ENCODE data around the gene NANS. TPM values are rescaled to one million over a fixed set of nuclear protein-coding genes. Genes with fewer than 3 reads are reported as not detected.

Gene NANS
- total RNA-seq, 1 donor from 2014 or later = 61.9 TPM

GRCh38 chr9:98020476-98021145, 35.9 kb upstream of the NANS start:
- no peak for TF ChIP-seq CTCF (IDR thresholded peaks at IDR 0.05)
- Histone ChIP-seq H3K36me3 (peaks cover 54% of the 10 kb centered on the region), H3K27ac (no peak overlapping the region), H3K4me3 (no peak overlapping the region), H3K27me3 (ENCODE audit: low read depth) (no peaks in the 10 kb centered on the region), H3K4me1 (no peaks in the 10 kb centered on the region), H3K9me3 (no peaks in the 10 kb centered on the region)
- intact Hi-C loops (cut with DNase I) = no loop called here
- no peak for DNase-seq
- peak in 1 of 2 donors; percentile 20 for ATAC-seq

GRCh38 chr9:98021306-98022040, 35.1 kb upstream of the NANS start:
- Histone ChIP-seq H3K27ac (no peak overlapping the region), H3K36me3 (peaks cover 46% of the 10 kb centered on the region)
- DNase-seq = no peak

GRCh38 chr9:98022447-98022846, 34.1 kb upstream of the NANS start:
- DNase-seq (no peak), ATAC-seq (no peak)
- H3K27ac ChIP-seq = no peak overlapping the region
- peaks cover 36% of the 10 kb centered on the region for H3K36me3 ChIP-seq
- no peaks in the 10 kb centered on the region for H3K27me3 ChIP-seq (ENCODE audit: low read depth)
- intact Hi-C loops (cut with DNase I) = no loop called here
- H3K4me3 ChIP-seq = no peak overlapping the region
- TF ChIP-seq CTCF (IDR thresholded peaks at IDR 0.05) = no peak
- no peaks in the 10 kb centered on the region for H3K4me1 ChIP-seq
- no peaks in the 10 kb centered on the region for H3K9me3 ChIP-seq

More at GRCh38 chr9:98021306-98022040, 35.1 kb upstream of the NANS start:
- no peak for ATAC-seq
- TF ChIP-seq CTCF (IDR thresholded peaks at IDR 0.05) = no peak
- H3K9me3 ChIP-seq = no peaks in the 10 kb centered on the region
- intact Hi-C loops (cut with DNase I) = no loop called here
- H3K4me3 ChIP-seq = no peak overlapping the region
- no peaks in the 10 kb centered on the region for H3K4me1 ChIP-seq
- no peaks in the 10 kb centered on the region for H3K27me3 ChIP-seq (ENCODE audit: low read depth)

GRCh38 chr9:98024702-98025101, 31.8 kb upstream of the NANS start:
- DNase-seq = no peak
- Histone ChIP-seq H3K4me1 (no peaks in the 10 kb centered on the region), H3K4me3 (no peak overlapping the region), H3K27me3 (ENCODE audit: low read depth) (no peaks in the 10 kb centered on the region), H3K36me3 (peaks cover 13% of the 10 kb centered on the region), H3K27ac (no peak overlapping the region), H3K9me3 (no peaks in the 10 kb centered on the region)
- no peak for TF ChIP-seq CTCF (IDR thresholded peaks at IDR 0.05)
- no peak for ATAC-seq
- intact Hi-C loops (cut with DNase I) = no loop called here

GRCh38 chr9:98031169-98031568, 25.4 kb upstream of the NANS start:
- H3K36me3 ChIP-seq = no peaks in the 10 kb centered on the region
- no peaks in the 10 kb centered on the region for H3K9me3 ChIP-seq
- H3K4me1 ChIP-seq = no peaks in the 10 kb centered on the region
- H3K4me3 ChIP-seq = no peak overlapping the region
- TF ChIP-seq CTCF (IDR thresholded peaks at IDR 0.05) = no peak
- no peak for ATAC-seq
- no peak overlapping the region for H3K27ac ChIP-seq
- intact Hi-C loops (cut with DNase I) = loop anchor here (10.0 kb wide), 1 partner anchor 106 kb away; the partner anchor contains the start of gene TRMO
- H3K27me3 ChIP-seq (ENCODE audit: low read depth) = no peaks in the 10 kb centered on the region
- DNase-seq = no peak
